HepG2 (cell line): ENCODE data around the gene PRRT1B. TPM values are rescaled to one million over a fixed set of nuclear protein-coding genes. Genes with fewer than 3 reads are reported as not detected.

Experiments
- AFF4 ChIP-seq: sonication (generic); formaldehyde crosslinking; IDR thresholded peaks from 2 replicates; pipeline ENCODE4 v1.4.0; 2020; ENCODE audit warnings: missing genetic modification reagents
- DBP ChIP-seq: sonication (generic); formaldehyde crosslinking; IDR thresholded peaks from 2 replicates; pipeline ENCODE4 v1.4.0; 2020; ENCODE audit warnings: missing genetic modification reagents; ENCODE audit errors: not compliant biosample characterization
- ELF1 ChIP-seq: sonication (generic); formaldehyde crosslinking; IDR thresholded peaks from 2 replicates; pipeline ENCODE4 v1.4.0; 2020; ENCODE audit warnings: missing genetic modification reagents
- ETS1 ChIP-seq: sonication (generic); formaldehyde crosslinking; IDR thresholded peaks from 2 replicates; pipeline ENCODE4 v1.4.0; 2020; ENCODE audit warnings: missing genetic modification reagents
- HOXA3 ChIP-seq: sonication (generic); formaldehyde crosslinking; IDR thresholded peaks from 2 replicates; pipeline ENCODE4 v1.5.0; 2020; ENCODE audit warnings: missing genetic modification reagents
- IRF9 ChIP-seq: sonication (generic); formaldehyde crosslinking; IDR thresholded peaks from 2 replicates; pipeline ENCODE4 v1.8.0; 2022; ENCODE audit warnings: missing genetic modification reagents, mild to moderate bottlenecking, borderline replicate concordance
- KAT2B ChIP-seq: fragments of 150-350 bp; IDR thresholded peaks from 2 replicates; pipeline ENCODE4 v1.6.1; 2014; ENCODE audit warnings: low read depth, low read length, borderline replicate concordance
- KDM2A ChIP-seq: sonication (generic); formaldehyde crosslinking; IDR thresholded peaks from 2 replicates; pipeline ENCODE4 v1.4.0; 2020; ENCODE audit warnings: low read depth, missing genetic modification reagents, borderline replicate concordance
- MAF1 ChIP-seq: sonication (generic); formaldehyde crosslinking; IDR thresholded peaks from 2 replicates; pipeline ENCODE4 v1.5.0; 2020; ENCODE audit warnings: missing genetic modification reagents, borderline replicate concordance
- MEIS2 ChIP-seq: sonication (generic); formaldehyde crosslinking; IDR thresholded peaks from 2 replicates; pipeline ENCODE4 v1.9.0; 2021; ENCODE audit warnings: mild to moderate bottlenecking, missing genetic modification reagents
- NPAS2 ChIP-seq: sonication (generic); formaldehyde crosslinking; IDR thresholded peaks from 2 replicates; pipeline ENCODE4 v1.8.0; 2022; ENCODE audit warnings: mild to moderate bottlenecking, missing genetic modification reagents, borderline replicate concordance
- PHF8 ChIP-seq: sonication (generic); formaldehyde crosslinking; IDR thresholded peaks from 2 replicates; pipeline ENCODE4 v1.5.0; 2020; ENCODE audit warnings: missing genetic modification reagents
- REXO4 ChIP-seq: sonication (generic); formaldehyde crosslinking; IDR thresholded peaks from 2 replicates; pipeline ENCODE4 v1.8.0; 2022; ENCODE audit warnings: missing genetic modification reagents, mild to moderate bottlenecking, borderline replicate concordance
- SYNCRIP ChIP-seq: fragments of 200-400 bp; formaldehyde crosslinking; IDR thresholded peaks from 2 replicates; pipeline ENCODE4 v1.6.1; 2018; ENCODE audit warnings: mild to moderate bottlenecking, low read depth, low read length; ENCODE audit not compliant: insufficient read depth
- TGIF2 ChIP-seq: IDR thresholded peaks from 2 replicates; pipeline ENCODE4 v1.6.1; 2016; ENCODE audit warnings: control low read depth, missing compliant biosample characterization
- YY1 ChIP-seq: IDR thresholded peaks from 2 replicates; pipeline ENCODE4 v1.6.1; 2011; ENCODE audit warnings: low read length, low read depth, moderate library complexity, mild to moderate bottlenecking; ENCODE audit not compliant: insufficient read depth, insufficient replicate concordance
- ZNF124 ChIP-seq: sonication (generic); formaldehyde crosslinking; IDR thresholded peaks from 2 replicates; pipeline ENCODE4 v1.4.0; 2020; ENCODE audit warnings: missing genetic modification reagents
- ZNF235 ChIP-seq: sonication (generic); formaldehyde crosslinking; IDR thresholded peaks from 2 replicates; pipeline ENCODE4 v1.8.1; 2023; ENCODE audit warnings: mild to moderate bottlenecking, missing genetic modification reagents, borderline replicate concordance
- ZNF432 ChIP-seq: sonication (generic); formaldehyde crosslinking; IDR thresholded peaks from 2 replicates; pipeline ENCODE4 v1.5.0; 2020; ENCODE audit warnings: missing genetic modification reagents, mild to moderate bottlenecking, borderline replicate concordance
- ZNF550 ChIP-seq: sonication (generic); formaldehyde crosslinking; IDR thresholded peaks from 2 replicates; pipeline ENCODE4 v1.4.0; 2020; ENCODE audit warnings: mild to moderate bottlenecking, missing genetic modification reagents, borderline replicate concordance
- ZNF883 ChIP-seq: sonication (generic); formaldehyde crosslinking; IDR thresholded peaks from 2 replicates; pipeline ENCODE4 v1.5.1; 2020; ENCODE audit warnings: mild to moderate bottlenecking, missing genetic modification reagents; ENCODE audit errors: not compliant biosample characterization
- polyA plus RNA-seq, 8 experiments: library from polyadenylated mRNA; depleted of rRNA in 3 of 8; stranded (reverse) in 7 of 8; unstranded in 1 of 8; fragments of >200 nt; fragmentation: Illumina TruSeq in 4 of 8; extraction: Trizol in 4 of 8; gene quantifications; 2 replicates each; pipeline versions ENCODE4 v1.2.1 to v1.2.3, GENCODE V29; 2011 to 2016; ENCODE audit warnings: low read depth in 4 of 8, missing spikeins in 1 of 8, mixed read lengths in 1 of 8; ENCODE audit not compliant: insufficient read depth in 1 of 8
- total RNA-seq, 5 experiments: library from RNA; depleted of rRNA; stranded (reverse); fragments of >200 nt; fragmentation: Illumina TruSeq; extraction: Trizol; gene quantifications; 2 replicates each; pipeline ENCODE4 v1.2.3, GENCODE V29; 2016; ENCODE audit warnings: low read depth in 1 of 5

Gene PRRT1B
- total and polyA plus RNA-seq, 2 of the 13 experiments (the other 11 are each of a cell fraction or from before 2014, with no cell fraction given): not detected

- no peak for TF ChIP-seq ZNF550
- no peak for TF ChIP-seq AFF4 (CRISPR knock-in tag)
- no peak for TF ChIP-seq SYNCRIP
- TF ChIP-seq MEIS2 (CRISPR knock-in tag): 0 out of 2 replicates have a peak, but pooled peaks have one; percentile 10
- TF ChIP-seq NPAS2 (CRISPR knock-in tag): no peak
- TF ChIP-seq KAT2B: no peak
- TF ChIP-seq ZNF883 (CRISPR knock-in tag): peak; percentile 33
- TF ChIP-seq PHF8 (CRISPR knock-in tag): peak; percentile 67
- TF ChIP-seq MAF1 (CRISPR knock-in tag): no peak
- TF ChIP-seq KDM2A (CRISPR knock-in tag): peak; percentile 70
- peak; percentile 54; the same call in 1 of the 2 replicates for TF ChIP-seq IRF9 (CRISPR knock-in tag)
- TF ChIP-seq ELF1 (CRISPR knock-in tag): 0 out of 2 replicates have a peak, but pooled peaks have one; percentile 53
- TF ChIP-seq ZNF432: no peak
- TF ChIP-seq REXO4 (CRISPR knock-in tag): no peak
- TF ChIP-seq ETS1 (CRISPR knock-in tag): 0 out of 2 replicates have a peak, but pooled peaks have one; percentile 0
- TF ChIP-seq ZNF124: no peak
- TF ChIP-seq ZNF235 (CRISPR knock-in tag): peak; percentile 52
- peak; percentile 38; the same call in 1 of the 2 replicates for TF ChIP-seq TGIF2 (CRISPR knock-in tag)
- no peak for TF ChIP-seq DBP (CRISPR knock-in tag)
- peak; percentile 43; the same call in 1 of the 2 replicates for TF ChIP-seq HOXA3 (CRISPR knock-in tag)
- TF ChIP-seq YY1: peak; percentile 74
Observed at GRCh38 chr9:131530920-131531832, 14.1 kb upstream of the PRRT1B start, which contains the start of gene UCK1 (continued).
